ENCODE data around the gene ZNF202.
"Not testable (repeated sequence)": the region's sequence is repeated elsewhere in the genome, so short reads cannot be mapped to it uniquely, and the experiment has no call there.

The ZNF202 gene

GRCh38 chr11:123740787-123741158 is 687 bp downstream of the ZNF202 start:
- DNase-seq: peak; percentile 11

GRCh38 chr11:123738374-123738773 is 3.1 kb downstream of the ZNF202 start:
- no peak for DNase-seq

- no peak for DNase-seq
Observed at GRCh38 chr11:123736769-123737168, 4.7 kb downstream of the ZNF202 start.

- DNase-seq: no peak
Observed at GRCh38 chr11:123729602-123730001, 11.9 kb downstream of the ZNF202 start.

GRCh38 chr11:123725995-123726655 is 15.3 kb downstream of the ZNF202 start:
- no peak for DNase-seq

GRCh38 chr11:123719452-123719851 is 22.0 kb downstream of the ZNF202 start:
- no peak for DNase-seq

GRCh38 chr11:123718469-123718868 is 23.0 kb downstream of the ZNF202 start:
- no peak for DNase-seq

- no peak for DNase-seq
Observed at GRCh38 chr11:123718063-123718462, 23.4 kb downstream of the ZNF202 start.

GRCh38 chr11:123712627-123713026 is 28.8 kb downstream of the ZNF202 start:
- DNase-seq: not testable (repeated sequence)

GRCh38 chr11:123707606-123708205 is 33.8 kb downstream of the ZNF202 start:
- peak; percentile 21 for DNase-seq

GRCh38 chr11:123707206-123707605 is 34.3 kb downstream of the ZNF202 start:
- DNase-seq: no peak

- no peak for DNase-seq
Observed at GRCh38 chr11:123704341-123704740, 37.1 kb downstream of the ZNF202 start.

GRCh38 chr11:123702696-123703095 is 38.8 kb downstream of the ZNF202 start:
- no peak for DNase-seq

GRCh38 chr11:123702139-123702538 is 39.3 kb downstream of the ZNF202 start:
- DNase-seq: no peak

- DNase-seq: no peak
Observed at GRCh38 chr11:123700772-123701171, 40.7 kb downstream of the ZNF202 start.

- no peak for DNase-seq
Observed at GRCh38 chr11:123698546-123699127, 42.8 kb downstream of the ZNF202 start.

- no peak for DNase-seq
Observed at GRCh38 chr11:123696183-123696582, 45.3 kb downstream of the ZNF202 start.

GRCh38 chr11:123695231-123695630 is 46.2 kb downstream of the ZNF202 start:
- DNase-seq: no peak

GRCh38 chr11:123694551-123694950 is 46.9 kb downstream of the ZNF202 start:
- DNase-seq: no peak

- no peak for DNase-seq
Observed at GRCh38 chr11:123692961-123693360, 48.5 kb downstream of the ZNF202 start.

GRCh38 chr11:123690485-123690884 is 51.0 kb downstream of the ZNF202 start:
- no peak for DNase-seq

GRCh38 chr11:123684601-123685000 is 56.9 kb downstream of the ZNF202 start:
- no peak for DNase-seq

- DNase-seq: no peak
Observed at GRCh38 chr11:123683428-123684170, 57.9 kb downstream of the ZNF202 start.

Data from NCI-H146 (cell line).